H9 (cell line): ENCODE results near the gene PLCH2. TPM values are rescaled to one million over a fixed set of nuclear protein-coding genes. Genes with fewer than 3 reads are reported as not detected.

Experiments
- DNase-seq: peaks from one replicate; pipeline ENCODE4 v3.0.0-alpha.2; 2017
- H2AFZ ChIP-seq: one replicate; pipeline ENCODE4 v1.6.1; 2013; ENCODE audit warnings: mild to moderate bottlenecking, low read length, control low read depth, moderate library complexity
- H2AK5ac ChIP-seq: 2 replicates; pipeline ENCODE4 v1.6.1; 2013; ENCODE audit warnings: low read length, control low read depth, mixed read lengths; ENCODE audit not compliant: insufficient read length
- H2BK120ac ChIP-seq: one replicate; pipeline ENCODE4 v1.6.1; 2013; ENCODE audit warnings: low read depth, mild to moderate bottlenecking, low read length, control low read depth, inconsistent platforms; ENCODE audit not compliant: poor library complexity, severe bottlenecking
- H2BK12ac ChIP-seq: 2 replicates; pipeline ENCODE4 v1.6.1; 2013; ENCODE audit warnings: low read length, control low read depth, mixed read lengths, low read depth; ENCODE audit not compliant: insufficient read length
- H2BK15ac ChIP-seq: 2 replicates; pipeline ENCODE4 v1.6.1; 2013; ENCODE audit warnings: low read depth, low read length, control low read depth
- H2BK20ac ChIP-seq: one replicate; pipeline ENCODE4 v1.6.1; 2013; ENCODE audit warnings: low read depth, mild to moderate bottlenecking, low read length, control low read depth, inconsistent platforms; ENCODE audit not compliant: poor library complexity, severe bottlenecking
- H2BK5ac ChIP-seq: 2 replicates; pipeline ENCODE4 v1.6.1; 2013; ENCODE audit warnings: low read length, control low read depth, mixed read lengths; ENCODE audit not compliant: insufficient read length
- H3K14ac ChIP-seq: 2 replicates; pipeline ENCODE4 v1.6.1; 2013; ENCODE audit warnings: low read length, control low read depth; ENCODE audit not compliant: insufficient read depth
- H3K18ac ChIP-seq: 2 replicates; pipeline ENCODE4 v1.6.1; 2013; ENCODE audit warnings: low read depth, mild to moderate bottlenecking, mixed read lengths, low read length, control low read depth; ENCODE audit not compliant: insufficient read length
- H3K23ac ChIP-seq: 2 replicates; pipeline ENCODE4 v1.6.1; 2013; ENCODE audit warnings: low read length, control low read depth, mixed read lengths, low read depth; ENCODE audit not compliant: insufficient read length
- H3K23me2 ChIP-seq: 2 replicates; pipeline ENCODE4 v1.6.1; 2013; ENCODE audit warnings: low read depth, mild to moderate bottlenecking, mixed read lengths, low read length, control low read depth; ENCODE audit not compliant: insufficient read length, poor library complexity, severe bottlenecking
- H3K27ac ChIP-seq: 2 replicates; pipeline ENCODE4 v1.5.1; 2013; ENCODE audit warnings: low read length, control low read depth, mixed read lengths, low read depth; ENCODE audit not compliant: insufficient read length
- H3K27me3 ChIP-seq: 2 replicates; pipeline ENCODE4 v1.6.1; 2013; ENCODE audit warnings: low read length, control low read depth, inconsistent platforms; ENCODE audit not compliant: insufficient read depth
- H3K4ac ChIP-seq: 2 replicates; pipeline ENCODE4 v1.6.1; 2013; ENCODE audit warnings: low read depth, mild to moderate bottlenecking, control low read depth, inconsistent platforms, low read length, moderate library complexity
- H3K4me1 ChIP-seq: 2 replicates; pipeline ENCODE4 v1.6.1; 2013; ENCODE audit warnings: low read length, control low read depth, inconsistent platforms; ENCODE audit not compliant: insufficient read depth
- H3K4me2 ChIP-seq: 2 replicates; pipeline ENCODE4 v1.6.1; 2013; ENCODE audit warnings: low read length, control low read depth, mixed read lengths; ENCODE audit not compliant: insufficient read length, insufficient read depth
- H3K56ac ChIP-seq: 2 replicates; pipeline ENCODE4 v1.6.1; 2013; ENCODE audit warnings: low read depth, mild to moderate bottlenecking, mixed read lengths, low read length, control low read depth; ENCODE audit not compliant: insufficient read length
- H3K79me1 ChIP-seq: 2 replicates; pipeline ENCODE4 v1.6.1; 2013; ENCODE audit warnings: low read depth, mild to moderate bottlenecking, moderate library complexity, low read length, control low read depth, inconsistent platforms; ENCODE audit not compliant: insufficient read depth, poor library complexity, severe bottlenecking
- H3K79me2 ChIP-seq: 2 replicates; pipeline ENCODE4 v1.6.1; 2013; ENCODE audit warnings: low read length, control low read depth, inconsistent platforms; ENCODE audit not compliant: insufficient read depth
- H3K9ac ChIP-seq: 2 replicates; pipeline ENCODE4 v1.6.1; 2013; ENCODE audit warnings: low read length, control low read depth, mixed read lengths; ENCODE audit not compliant: insufficient read length; ENCODE audit errors: extremely low read depth
- H3K9me3 ChIP-seq: one replicate; pipeline ENCODE4 v1.6.1; 2013; ENCODE audit warnings: low read depth, low read length, inconsistent platforms; ENCODE audit not compliant: control insufficient read depth
- H3T11ph ChIP-seq: one replicate; pipeline ENCODE4 v1.6.1; 2013; ENCODE audit warnings: mild to moderate bottlenecking, low read length, control low read depth, inconsistent platforms
- H4K20me1 ChIP-seq: one replicate; pipeline ENCODE4 v1.6.1; 2013; ENCODE audit not compliant: control insufficient read depth, insufficient read length, insufficient read depth
- H4K5ac ChIP-seq: 2 replicates; pipeline ENCODE4 v1.6.1; 2013; ENCODE audit warnings: low read depth, mild to moderate bottlenecking, mixed read lengths, low read length, control low read depth; ENCODE audit not compliant: insufficient read length
- H4K8ac ChIP-seq: replicated peaks from 2 replicates; pipeline ENCODE4 v1.6.1; 2013; ENCODE audit warnings: low read length, control low read depth, mixed read lengths, low read depth; ENCODE audit not compliant: insufficient read length
- H4K91ac ChIP-seq: 2 replicates; pipeline ENCODE4 v1.6.1; 2013; ENCODE audit warnings: low read depth, mild to moderate bottlenecking, moderate library complexity, mixed read lengths, low read length, control low read depth; ENCODE audit not compliant: insufficient read length
- H3K27ac Mint-ChIP-seq, 3 experiments: 2 replicates in 2 of 3; 3 replicates in 1 of 3; pipeline ENCODE4 v1.8.0; 2020 to 2021; ENCODE audit warnings: mixed read lengths in 3 of 3, mild to moderate bottlenecking in 1 of 3, moderate library complexity in 1 of 3
- H3K27me3 Mint-ChIP-seq: 2 replicates; pipeline ENCODE4 v1.8.0; 2021; ENCODE audit warnings: low read depth, mild to moderate bottlenecking, moderate library complexity, mixed read lengths
- H3K36me3 Mint-ChIP-seq, 3 experiments: 2 replicates in 2 of 3; 3 replicates in 1 of 3; pipeline ENCODE4 v1.8.0; 2020 to 2021; ENCODE audit warnings: low read depth in 3 of 3, mixed read lengths in 3 of 3; ENCODE audit not compliant: insufficient read depth in 1 of 3
- H3K4me1 Mint-ChIP-seq, 2 experiments: 2 replicates each; pipeline ENCODE4 v1.8.0; 2020; ENCODE audit warnings: mixed read lengths in 2 of 2
- H3K4me3 Mint-ChIP-seq, 2 experiments: 2 replicates in 1 of 2; 3 replicates in 1 of 2; pipeline ENCODE4 v1.8.0; 2020 to 2021; ENCODE audit warnings: mild to moderate bottlenecking in 2 of 2, mixed read lengths in 2 of 2, moderate library complexity in 1 of 2
- H3K9me3 Mint-ChIP-seq, 2 experiments: 2 replicates in 1 of 2; 3 replicates in 1 of 2; pipeline ENCODE4 v1.8.0; 2020; ENCODE audit warnings: mild to moderate bottlenecking in 2 of 2, mixed read lengths in 2 of 2, moderate library complexity in 1 of 2
- WGBS: extraction: QIAGEN DNeasy Blood & Tissue Kit; methylation state at CpG from one replicate; pipeline ENCODE4 v1.1.7; 2013; ENCODE audit warnings: missing lambda C conversion rate, low lambda C conversion rate, mixed read lengths; ENCODE audit not compliant: insufficient read length; ENCODE audit errors: extremely low coverage; 5-methylcytosine and 5-hydroxymethylcytosine counted together
- total RNA-seq: library from RNA; stranded (reverse); gene quantifications from 2 replicates; pipeline ENCODE4 v1.2.1, GENCODE V29; 2021
- TF ChIP-seq, protein P1 (sequence below): fragments of 200-600 bp; sonication (generic); conservative IDR thresholded peaks from 3 replicates; pipeline ENCODE4 v1.8.0; 2021; ENCODE audit warnings: antibody characterized with exemption, mild to moderate bottlenecking

The PLCH2 gene
- total RNA-seq, 1 experiment from 2014 or later: 0.09 TPM

GRCh38 chr1:2433196-2433595, 42.9 kb upstream of the PLCH2 start:
- H3K4me3 Mint-ChIP-seq: no peak overlapping the region
- Histone ChIP-seq H3K79me1 (no peaks in the 10 kb centered on the region), H3K4ac (no peak overlapping the region), H3K9me3 (no peaks in the 10 kb centered on the region), H3K4me2 (no peak overlapping the region), H3T11ph (no peak overlapping the region), H3K18ac (no peak overlapping the region), H3K27me3 (no peaks in the 10 kb centered on the region), H2BK5ac (no peak overlapping the region), H3K23me2 (no peaks in the 10 kb centered on the region), H4K91ac (no peak overlapping the region), H4K8ac (no peak overlapping the region), H3K4me1 (no peaks in the 10 kb centered on the region), H2BK12ac (no peak overlapping the region), H2AK5ac (no peak overlapping the region), H3K14ac (peak overlapping the region; percentile 33; the same call in 1 of the 2 replicates), H4K20me1 (no peaks in the 10 kb centered on the region), H3K27ac (no peak overlapping the region), H3K9ac (no peak overlapping the region), H2BK15ac (no peak overlapping the region), H3K23ac (no peak overlapping the region), H2AFZ (no peak overlapping the region), H3K56ac (no peak overlapping the region), H2BK20ac (no peak overlapping the region), H2BK120ac (no peak overlapping the region), H4K5ac (no peak overlapping the region), H3K79me2 (no peaks in the 10 kb centered on the region)
- H3K36me3 Mint-ChIP-seq: no peaks in the 10 kb centered on the region; a peak in 1 of 7 replicates
- H3K4me1 Mint-ChIP-seq: 0 out of 4 replicates have a peak, but pooled peaks cover 0 to 4% of the 10 kb centered on the region in 2 experiments
- DNase-seq: no peak
- H3K27me3 Mint-ChIP-seq: peaks cover 30% of the 10 kb centered on the region
- H3K9me3 Mint-ChIP-seq: peaks cover 9 to 15% of the 10 kb centered on the region in 2 experiments
- no peak overlapping the region for H3K27ac Mint-ChIP-seq
- no CpG with 5 or more reads among the region's 13 CpGs for WGBS
- TF ChIP-seq, protein P1, sequence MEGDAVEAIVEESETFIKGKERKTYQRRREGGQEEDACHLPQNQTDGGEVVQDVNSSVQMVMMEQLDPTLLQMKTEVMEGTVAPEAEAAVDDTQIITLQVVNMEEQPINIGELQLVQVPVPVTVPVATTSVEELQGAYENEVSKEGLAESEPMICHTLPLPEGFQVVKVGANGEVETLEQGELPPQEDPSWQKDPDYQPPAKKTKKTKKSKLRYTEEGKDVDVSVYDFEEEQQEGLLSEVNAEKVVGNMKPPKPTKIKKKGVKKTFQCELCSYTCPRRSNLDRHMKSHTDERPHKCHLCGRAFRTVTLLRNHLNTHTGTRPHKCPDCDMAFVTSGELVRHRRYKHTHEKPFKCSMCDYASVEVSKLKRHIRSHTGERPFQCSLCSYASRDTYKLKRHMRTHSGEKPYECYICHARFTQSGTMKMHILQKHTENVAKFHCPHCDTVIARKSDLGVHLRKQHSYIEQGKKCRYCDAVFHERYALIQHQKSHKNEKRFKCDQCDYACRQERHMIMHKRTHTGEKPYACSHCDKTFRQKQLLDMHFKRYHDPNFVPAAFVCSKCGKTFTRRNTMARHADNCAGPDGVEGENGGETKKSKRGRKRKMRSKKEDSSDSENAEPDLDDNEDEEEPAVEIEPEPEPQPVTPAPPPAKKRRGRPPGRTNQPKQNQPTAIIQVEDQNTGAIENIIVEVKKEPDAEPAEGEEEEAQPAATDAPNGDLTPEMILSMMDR: no peak
